WTC11 (cell line): ENCODE data around the gene GGCX. TPM values are rescaled to one million over a fixed set of nuclear protein-coding genes. Genes with fewer than 3 reads are reported as not detected.
A peak's percentile ranks its signal among the peaks of the same experiment; 100 is the strongest.
"Not testable (repeated sequence)": the region's sequence is repeated elsewhere in the genome, so short reads cannot be mapped to it uniquely, and the experiment has no call there.

ENCODE experiments used
- ATAC-seq: fragments of 200-7000 bp; cut with Tn5 transposase; 2 replicates; pipeline ENCODE4 v1.10.0; 2021; ENCODE audit warnings: mild to moderate bottlenecking, moderate library complexity
- CTCF ChIA-PET: fragments of 300-600 bp; sonication (Branson Sonifier 250); formaldehyde crosslinking; loops from one replicate; lab custom pipeline; 2021; ENCODE audit warnings: antibody characterized with exemption; lab: Charles Lee
- POLR2A ChIA-PET: fragments of 350-600 bp; sonication (Branson Sonifier 250); formaldehyde crosslinking; loops from one replicate; lab custom pipeline; 2021; ENCODE audit warnings: antibody characterized with exemption; lab: Charles Lee
- DNase-seq: peaks from one replicate; pipeline ENCODE4 v3.0.0; 2021; ENCODE audit warnings: low spot score
- H3K27ac Mint-ChIP-seq: 2 replicates; pipeline ENCODE4 v1.8.0; 2021; ENCODE audit warnings: mixed read lengths
- H3K27me3 Mint-ChIP-seq: 2 replicates; pipeline ENCODE4 v1.8.0; 2021; ENCODE audit warnings: low read depth, mild to moderate bottlenecking, moderate library complexity, mixed read lengths
- H3K36me3 Mint-ChIP-seq: 2 replicates; pipeline ENCODE4 v1.8.0; 2021; ENCODE audit warnings: mixed read lengths
- H3K4me1 Mint-ChIP-seq: 2 replicates; pipeline ENCODE4 v1.8.0; 2022; ENCODE audit warnings: mixed read lengths
- H3K4me3 Mint-ChIP-seq: 2 replicates; pipeline ENCODE4 v1.8.0; 2021; ENCODE audit warnings: mild to moderate bottlenecking, moderate library complexity, mixed read lengths
- H3K9me3 Mint-ChIP-seq: 2 replicates; pipeline ENCODE4 v1.8.0; 2021; ENCODE audit warnings: mixed read lengths
- ATF1 ChIP-seq: sonication (generic); formaldehyde crosslinking; IDR thresholded peaks from 2 replicates; pipeline ENCODE4 v1.8.1; 2023; ENCODE audit warnings: mild to moderate bottlenecking, moderate library complexity, missing genetic modification reagents
- CBFB ChIP-seq: sonication (generic); formaldehyde crosslinking; IDR thresholded peaks from 2 replicates; pipeline ENCODE4 v1.8.1; 2022; ENCODE audit warnings: mild to moderate bottlenecking, low read depth, missing genetic modification reagents
- ELF4 ChIP-seq: sonication (generic); formaldehyde crosslinking; IDR thresholded peaks from 2 replicates; pipeline ENCODE4 v1.8.1; 2022; ENCODE audit warnings: low read depth, mild to moderate bottlenecking, moderate library complexity, missing genetic modification reagents
- ERG ChIP-seq: fragments of 250-450 bp; sonication (Bioruptor Pico); IDR thresholded peaks from 2 replicates; pipeline ENCODE4 v1.8.0; 2021; ENCODE audit warnings: mild to moderate bottlenecking
- GABPB1 ChIP-seq: sonication (generic); formaldehyde crosslinking; IDR thresholded peaks from 2 replicates; pipeline ENCODE4 v1.8.1; 2023; ENCODE audit warnings: mild to moderate bottlenecking, missing genetic modification reagents
- GTF2I ChIP-seq: fragments of 250-450 bp; sonication (Bioruptor Pico); conservative IDR thresholded peaks from 2 replicates; pipeline ENCODE4 v1.4.0; 2021; ENCODE audit warnings: mild to moderate bottlenecking
- HMGXB4 ChIP-seq: sonication (generic); formaldehyde crosslinking; IDR thresholded peaks from 2 replicates; pipeline ENCODE4 v1.8.1; 2023; ENCODE audit warnings: mild to moderate bottlenecking, moderate library complexity, missing genetic modification reagents
- MXD4 ChIP-seq: fragments of 250-450 bp; sonication (Bioruptor Pico); IDR thresholded peaks from 2 replicates; pipeline ENCODE4 v1.8.0; 2021; ENCODE audit warnings: mild to moderate bottlenecking, moderate library complexity, borderline replicate concordance
- MYBL2 ChIP-seq: sonication (generic); formaldehyde crosslinking; IDR thresholded peaks from 2 replicates; pipeline ENCODE4 v1.8.1; 2023; ENCODE audit warnings: mild to moderate bottlenecking, moderate library complexity, missing genetic modification reagents
- NR3C1 ChIP-seq: sonication (generic); formaldehyde crosslinking; conservative IDR thresholded peaks from 2 replicates; pipeline ENCODE4 v1.8.1; 2023; ENCODE audit warnings: low read depth, mild to moderate bottlenecking, missing genetic modification reagents
- SP1 ChIP-seq: sonication (generic); formaldehyde crosslinking; conservative IDR thresholded peaks from 2 replicates; pipeline ENCODE4 v1.8.1; 2022; ENCODE audit warnings: missing genetic modification reagents
- TEAD4 ChIP-seq: sonication (generic); formaldehyde crosslinking; IDR thresholded peaks from 2 replicates; pipeline ENCODE4 v1.8.0; 2022; ENCODE audit warnings: mild to moderate bottlenecking, missing genetic modification reagents
- ZNF281 ChIP-seq: sonication (generic); formaldehyde crosslinking; IDR thresholded peaks from 2 replicates; pipeline ENCODE4 v1.8.0; 2023; ENCODE audit warnings: mild to moderate bottlenecking, missing genetic modification reagents
- ZNF396 ChIP-seq: fragments of 250-450 bp; sonication (Bioruptor Pico); IDR thresholded peaks from 2 replicates; pipeline ENCODE4 v1.8.0; 2021; ENCODE audit warnings: mild to moderate bottlenecking, moderate library complexity, borderline replicate concordance
- total RNA-seq: library from RNA; stranded (reverse); gene quantifications from 3 replicates; pipeline ENCODE4 v1.2.3, GENCODE V29; 2021

The GGCX gene
- total RNA-seq, 1 experiment from 2014 or later, result 40.9 TPM

- ATAC-seq (no peak), DNase-seq (no peak)
- no peak for TF ChIP-seq ZNF281 (CRISPR knock-in tag)
- TF ChIP-seq ELF4 (CRISPR knock-in tag), result no peak
- TF ChIP-seq ERG, result no peak
- TF ChIP-seq MXD4, result no peak
- ChIA-PET CTCF (no interaction called here), POLR2A (interaction anchor here (0.8 to 1.6 kb wide), 2 partner anchors 28 to 172 kb away, joined by 4 read pairs; partner anchors contain the start of gene MAT2A)
- H3K4me1 Mint-ChIP-seq, result peaks cover 3% of the 10 kb centered on the region
- H3K36me3 Mint-ChIP-seq, result no peaks in the 10 kb centered on the region
- no peak overlapping the region for H3K27ac Mint-ChIP-seq
- peaks cover 47% of the 10 kb centered on the region for H3K27me3 Mint-ChIP-seq
- H3K9me3 Mint-ChIP-seq, result no peaks in the 10 kb centered on the region
- H3K4me3 Mint-ChIP-seq, result no peak overlapping the region
These were observed 5.0 kb upstream of the GGCX start for GRCh38 chr2:85566265-85566664.

- ChIA-PET CTCF (interaction anchor here (1.1 kb wide), 1 partner anchor 12 kb away, joined by 4 read pairs; no protein-coding TSS in a partner anchor), POLR2A (no interaction called here)
- Mint-ChIP-seq H3K4me3 (no peak overlapping the region), H3K27ac (no peak overlapping the region), H3K4me1 (peaks cover 9% of the 10 kb centered on the region), H3K27me3 (peaks cover 27% of the 10 kb centered on the region), H3K9me3 (no peaks in the 10 kb centered on the region), H3K36me3 (no peaks in the 10 kb centered on the region)
- DNase-seq (no peak), ATAC-seq (no peak)
- TF ChIP-seq SP1 (CRISPR knock-in tag), result no peak
- TF ChIP-seq GABPB1 (CRISPR knock-in tag), result peak; percentile 52; the same call in 1 of the 2 replicates
- TF ChIP-seq ATF1 (CRISPR knock-in tag), result no peak
- no peak for TF ChIP-seq ZNF396
- TF ChIP-seq HMGXB4 (CRISPR knock-in tag), result no peak
- no peak for TF ChIP-seq MYBL2 (CRISPR knock-in tag)
- no peak for TF ChIP-seq NR3C1 (CRISPR knock-in tag)
These were observed 2.9 kb upstream of the GGCX start for GRCh38 chr2:85564144-85564563.

- DNase-seq (no peak), ATAC-seq (peak; percentile 25)
- Mint-ChIP-seq H3K36me3 (peaks cover 7% of the 10 kb centered on the region), H3K27ac (peak overlapping the region; percentile 89), H3K4me3 (peak overlapping the region; percentile 94), H3K9me3 (no peaks in the 10 kb centered on the region), H3K27me3 (peaks cover 6% of the 10 kb centered on the region; the same call in 1 of the 2 replicates), H3K4me1 (peaks cover 6% of the 10 kb centered on the region)
- ChIA-PET POLR2A (interaction anchor here (0.5 to 4.1 kb wide), 13 partner anchors 9 to 219 kb away, joined by 3 to 19 read pairs (median 4); partner anchors contain the start of genes C2orf68, MAT2A and SH2D6), CTCF (interaction anchor here (0.9 to 2.6 kb wide), 7 partner anchors 10 to 375 kb away, joined by 3 to 26 read pairs (median 5); partner anchors contain the start of genes RNF181 and SH2D6)
- TF ChIP-seq GTF2I (CRISPR knock-in tag) (no peak), TEAD4 (CRISPR knock-in tag) (no peak), CBFB (CRISPR knock-in tag) (no peak)
These were observed 447 bp downstream of the GGCX start for GRCh38 chr2:85560812-85561279.

- CTCF ChIA-PET, result interaction anchor here (0.9 to 2.6 kb wide), 5 partner anchors 9 to 374 kb away, joined by 5 to 26 read pairs (median 5); partner anchors contain the start of genes RNF181 and SH2D6
- POLR2A ChIA-PET, result interaction anchor here (0.5 to 4.1 kb wide), 9 partner anchors 8 to 162 kb away, joined by 3 to 19 read pairs (median 4); partner anchors contain the start of genes C2orf68 and MAT2A
- H3K36me3 Mint-ChIP-seq, DNase-seq, H3K4me1 Mint-ChIP-seq, ATAC-seq, H3K9me3 Mint-ChIP-seq, H3K27me3 Mint-ChIP-seq: not testable (repeated sequence)
- Mint-ChIP-seq H3K4me3 (peak overlapping the region; percentile 94), H3K27ac (peak overlapping the region; percentile 89)
These were observed 928 bp downstream of the GGCX start for GRCh38 chr2:85560403-85560726.
